HG02610 (cell line): ENCODE data around the gene IFI30.
A peak's percentile ranks its signal among the peaks of the same experiment; 100 is the strongest.

Experiments
- ATAC-seq: cut with Tn5 transposase; IDR thresholded peaks from one replicate; pipeline ENCODE4 v1.9.1; 2021; ENCODE audit warnings: mild to moderate bottlenecking, moderate library complexity; ENCODE audit not compliant: unreplicated experiment

The IFI30 gene

GRCh38 chr19:18170714-18171255 is 2.8 kb upstream of the IFI30 start:
- ATAC-seq, result peak; percentile 36

GRCh38 chr19:18171605-18172327 is 1.8 kb upstream of the IFI30 start:
- ATAC-seq, result no peak

- no peak for ATAC-seq
Measured at GRCh38 chr19:18172331-18173053, 1.1 kb upstream of the IFI30 start.

GRCh38 chr19:18173054-18173571 is 500 bp upstream of the IFI30 start:
- ATAC-seq, result peak; percentile 8

- ATAC-seq, result no peak
Measured at GRCh38 chr19:18174983-18175382, 1.4 kb downstream of the IFI30 start.

DNA sequence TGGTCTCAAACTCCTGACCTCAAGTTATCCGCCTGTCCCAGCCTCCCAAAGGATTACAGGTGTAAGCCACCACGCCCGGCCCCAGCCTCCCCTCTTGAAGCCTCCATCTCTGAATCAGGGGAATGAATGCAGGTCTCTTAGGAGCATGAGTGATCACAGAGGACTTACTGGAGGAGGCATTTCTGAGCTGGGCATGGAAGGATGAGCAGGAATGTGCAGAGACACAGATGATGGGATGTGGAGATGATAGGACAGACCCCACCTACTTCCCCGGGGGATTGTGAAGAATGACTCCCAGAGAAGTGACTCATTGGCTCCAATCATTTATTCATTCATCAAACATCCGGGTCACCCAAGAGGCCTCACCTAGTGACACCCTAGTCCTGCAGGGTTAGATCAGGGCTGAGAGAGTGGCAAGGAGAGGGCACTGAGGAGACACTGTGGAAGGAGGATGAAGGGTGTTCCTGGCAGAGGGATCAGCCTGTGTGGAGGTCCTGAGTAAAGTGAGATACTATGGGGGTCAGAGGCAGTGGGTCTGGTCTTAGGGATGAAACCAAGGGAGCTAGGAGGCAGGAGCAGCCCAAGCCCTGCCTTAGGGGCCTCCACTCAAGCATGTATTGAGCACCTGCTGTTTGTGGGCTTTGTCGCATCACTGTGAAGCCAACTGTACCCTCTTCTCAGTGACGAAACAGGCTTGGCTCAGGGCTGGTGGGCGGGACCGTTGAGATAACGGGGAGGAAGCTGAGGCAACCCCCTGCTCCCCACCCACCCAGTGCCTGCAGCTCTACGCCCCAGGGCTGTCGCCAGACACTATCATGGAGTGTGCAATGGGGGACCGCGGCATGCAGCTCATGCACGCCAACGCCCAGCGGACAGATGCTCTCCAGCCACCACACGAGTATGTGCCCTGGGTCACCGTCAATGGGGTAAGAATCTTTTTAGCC is 3.0 kb downstream of the IFI30 start:
- ATAC-seq, result no peak

- no peak for ATAC-seq
Measured at GRCh38 chr19:18179957-18180356, 6.3 kb downstream of the IFI30 start.

DNA sequence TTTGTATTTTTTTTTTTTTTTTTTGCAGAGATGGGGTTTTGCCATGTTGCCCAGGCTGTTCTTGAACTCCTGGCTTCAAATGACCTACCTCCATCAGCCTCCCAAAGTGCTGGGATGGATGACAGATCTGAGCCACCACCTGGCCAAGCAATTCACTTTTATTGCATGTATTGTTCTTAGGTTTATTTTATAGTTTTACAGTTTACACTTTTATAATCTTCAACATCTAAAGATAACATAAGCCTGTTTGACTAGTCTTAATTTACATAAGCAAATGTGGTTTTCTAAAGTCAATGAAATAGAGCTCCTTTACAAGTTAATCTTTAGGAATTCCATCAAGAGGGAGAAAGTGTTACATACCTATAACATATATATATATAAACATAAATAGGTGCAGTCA is 9.9 kb downstream of the IFI30 start:
- ATAC-seq, result no peak

GRCh38 chr19:18185538-18185937 is 11.9 kb downstream of the IFI30 start:
- ATAC-seq, result no peak

- ATAC-seq, result no peak
Measured at GRCh38 chr19:18190278-18190677, 16.7 kb downstream of the IFI30 start.

DNA sequence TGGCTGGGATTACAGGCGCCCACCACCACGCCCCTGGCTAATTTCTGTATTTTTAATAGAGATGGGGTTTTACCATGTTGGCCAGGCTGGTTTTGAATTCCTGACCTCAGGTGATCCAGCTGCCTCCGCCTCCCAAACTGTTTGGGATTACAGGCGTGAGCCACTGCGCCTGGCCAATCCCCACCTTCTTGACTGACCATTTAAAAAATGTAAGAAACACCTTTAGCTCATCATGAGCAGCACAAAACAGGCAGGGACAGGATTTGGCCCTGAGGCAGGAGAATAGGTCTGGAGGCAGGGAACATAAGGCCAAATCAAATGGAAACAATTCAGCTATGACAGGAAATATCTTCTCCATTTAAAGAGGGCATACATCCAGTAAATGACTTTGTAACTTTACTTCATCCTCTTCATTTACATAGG is 18.0 kb downstream of the IFI30 start:
- ATAC-seq, result no peak

- peak; percentile 85 for ATAC-seq
Measured at GRCh38 chr19:18192673-18193387, 19.2 kb downstream of the IFI30 start, which contains the start of gene MPV17L2. MPV17L2 (plus strand) TSS chr19:18193218; CDS start chr19:18193282, 64 bp downstream.

DNA sequence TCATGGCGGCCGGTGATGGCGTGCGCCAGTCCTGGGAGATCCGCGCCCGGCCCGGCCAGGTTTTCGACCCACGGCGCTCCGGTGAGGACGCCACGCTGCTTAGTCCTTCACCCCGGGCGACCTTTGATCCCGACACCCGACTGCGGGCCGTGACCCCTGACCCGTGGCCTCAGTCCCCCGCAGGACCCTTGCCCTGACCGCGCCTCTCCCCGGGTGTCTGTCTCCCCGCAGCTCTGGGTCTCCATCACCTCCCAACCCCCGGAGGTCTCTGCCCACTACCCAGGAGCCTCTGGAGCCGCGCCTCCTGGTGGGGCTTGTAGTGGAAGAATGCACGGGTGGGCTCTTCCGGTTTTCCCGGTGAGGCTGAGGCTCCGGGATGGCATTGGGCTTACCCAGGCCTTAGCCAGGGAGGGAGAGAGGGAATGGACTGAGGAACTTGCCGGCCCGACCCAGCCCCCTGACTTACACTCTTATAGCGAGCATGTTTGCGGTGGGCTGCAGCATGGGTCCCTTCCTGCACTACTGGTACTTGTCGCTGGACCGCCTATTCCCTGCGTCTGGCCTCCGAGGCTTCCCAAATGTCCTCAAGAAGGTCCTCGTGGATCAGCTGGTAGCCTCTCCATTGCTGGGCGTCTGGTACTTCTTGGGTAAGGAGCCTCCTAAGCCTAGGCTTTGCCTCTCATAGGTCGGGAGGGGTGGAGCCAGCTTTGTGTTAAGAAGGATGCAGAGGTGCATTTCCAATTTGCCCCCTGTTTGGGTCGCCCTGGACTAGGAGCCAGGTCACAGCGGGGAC is 20.0 kb downstream of the IFI30 start:
- no peak for ATAC-seq

GRCh38 chr19:18194181-18194530 is 20.5 kb downstream of the IFI30 start:
- ATAC-seq, result no peak

DNA sequence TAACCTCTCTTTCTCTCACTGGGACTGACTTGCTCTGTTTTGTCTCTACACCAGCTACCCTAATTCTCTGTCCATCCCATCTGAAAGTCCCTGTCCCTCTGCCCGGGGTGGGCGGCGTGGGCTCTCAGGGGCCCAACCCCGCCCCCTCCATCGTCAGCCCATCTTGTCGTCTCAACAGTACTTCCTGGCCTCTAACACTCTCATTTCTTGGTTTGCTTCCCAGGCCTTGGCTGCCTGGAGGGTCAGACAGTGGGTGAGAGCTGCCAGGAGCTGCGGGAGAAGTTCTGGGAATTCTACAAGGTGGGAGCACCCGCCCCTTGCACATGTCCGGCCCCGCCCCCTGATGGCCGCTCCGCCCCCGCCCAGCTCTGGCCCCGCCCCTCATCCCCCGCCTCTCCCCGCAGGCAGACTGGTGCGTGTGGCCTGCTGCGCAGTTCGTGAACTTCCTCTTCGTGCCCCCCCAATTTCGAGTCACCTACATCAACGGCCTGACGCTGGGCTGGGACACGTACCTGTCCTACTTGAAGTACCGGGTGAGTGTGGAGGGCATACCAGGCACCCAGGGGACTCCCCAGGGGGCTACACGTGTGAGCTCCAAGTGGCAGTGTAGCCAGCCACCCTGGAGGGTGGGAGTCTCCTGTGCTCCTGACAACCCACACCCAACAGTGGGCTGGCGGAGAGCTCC is 21.1 kb downstream of the IFI30 start:
- ATAC-seq, result no peak

- no peak for ATAC-seq
Measured at GRCh38 chr19:18196511-18196845, 22.9 kb downstream of the IFI30 start.

DNA sequence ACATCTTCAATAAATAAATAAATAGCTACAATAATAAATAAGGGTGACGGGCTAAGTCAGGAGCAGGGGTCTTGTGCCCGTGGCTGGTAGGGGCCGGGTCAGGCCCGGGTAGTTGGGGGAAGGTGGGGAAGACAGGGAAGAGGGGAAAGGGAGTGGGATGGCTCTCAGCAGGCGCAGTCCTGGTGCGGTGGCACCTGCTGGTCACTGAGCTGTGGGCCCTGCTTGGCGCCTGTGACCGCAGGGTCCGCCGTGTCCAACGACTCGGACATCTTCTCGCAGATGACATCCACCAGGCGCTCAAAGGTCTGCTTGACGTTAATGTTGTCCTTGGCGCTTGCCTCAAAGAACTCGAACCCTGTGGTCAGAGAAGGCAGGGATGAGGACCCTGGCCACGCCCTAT is 23.7 kb downstream of the IFI30 start:
- no peak for ATAC-seq

- ATAC-seq, result no peak
Measured at GRCh38 chr19:18197941-18198340, 24.3 kb downstream of the IFI30 start.

DNA sequence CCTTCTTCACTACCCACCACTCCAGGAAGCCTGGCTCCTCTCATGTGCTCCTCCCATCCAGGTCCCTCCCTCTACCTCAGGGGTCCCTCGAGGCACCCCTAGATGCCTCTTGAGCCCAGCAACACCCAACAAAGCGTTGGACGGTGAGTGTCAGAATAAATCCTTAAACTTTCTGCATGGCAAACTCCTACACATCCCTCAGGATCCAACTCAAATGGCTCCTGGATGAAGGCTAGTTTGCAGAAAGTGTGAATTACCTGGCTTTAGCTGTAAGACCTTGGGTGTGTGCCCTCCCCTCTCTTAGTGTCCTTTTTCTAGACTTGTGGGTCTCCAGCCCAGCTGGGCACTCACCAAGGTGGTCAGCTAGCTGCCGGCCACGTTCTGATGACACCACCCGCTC is 24.8 kb downstream of the IFI30 start:
- no peak for ATAC-seq
